ENCODE measurements around the gene RAPGEF2. TPM values are rescaled to one million over a fixed set of nuclear protein-coding genes. Genes with fewer than 3 reads are reported as not detected.
A peak's percentile ranks its signal among the peaks of the same experiment; 100 is the strongest.

RAPGEF2 gene
- total and polyA plus RNA-seq, 11 donors = 10.6 to 75.9 (median 51.2) TPM

DNA sequence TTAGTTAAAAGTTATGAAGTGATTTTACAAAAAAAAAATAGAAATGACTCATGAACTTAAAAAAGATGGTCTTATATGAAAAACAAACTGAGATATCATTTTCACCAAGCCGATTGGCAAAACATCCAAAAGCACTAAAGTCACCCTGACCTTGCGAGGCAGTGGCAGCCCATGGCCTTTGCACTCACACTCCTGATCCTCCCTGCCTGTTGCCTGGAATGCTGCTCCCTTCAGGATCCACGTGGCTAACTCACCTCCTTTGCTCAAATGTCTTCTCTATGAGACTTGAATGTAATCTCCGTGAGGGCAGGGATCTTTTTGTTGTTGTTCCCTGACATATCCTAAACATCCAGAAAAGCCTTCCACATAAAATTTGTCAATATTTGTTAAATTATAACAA, 106.4 kb downstream of the RAPGEF2 start:
- peak overlapping the region in 1 of 12 donors; percentile 4 for H3K27ac ChIP-seq
- no peaks in the 10 kb centered on the region for H3K9me3 ChIP-seq
- WGBS, 4 donors = 79 to 92% (median 86%) methylated on average over 4 of the region's 4 CpGs
- intact Hi-C loops (cut with DNase I) = loop anchor here in 7 of 10 donors (5.0 to 10.0 kb wide), 3 partner anchors 188 to 484 kb away; partner anchors contain the start of gene PPID (in 3 of the 7)
- H3K4me1 ChIP-seq = peaks cover 3 to 82% (median 38%) of the 10 kb centered on the region in 12 donors
- H3K27me3 ChIP-seq = no peaks in the 10 kb centered on the region
- DNase-seq = no peak
- peaks cover 0 to 4% (median 0%) of the 10 kb centered on the region in 9 donors for H3K36me3 ChIP-seq
- H3K4me3 ChIP-seq = no peak overlapping the region
- TF ChIP-seq, protein P1, sequence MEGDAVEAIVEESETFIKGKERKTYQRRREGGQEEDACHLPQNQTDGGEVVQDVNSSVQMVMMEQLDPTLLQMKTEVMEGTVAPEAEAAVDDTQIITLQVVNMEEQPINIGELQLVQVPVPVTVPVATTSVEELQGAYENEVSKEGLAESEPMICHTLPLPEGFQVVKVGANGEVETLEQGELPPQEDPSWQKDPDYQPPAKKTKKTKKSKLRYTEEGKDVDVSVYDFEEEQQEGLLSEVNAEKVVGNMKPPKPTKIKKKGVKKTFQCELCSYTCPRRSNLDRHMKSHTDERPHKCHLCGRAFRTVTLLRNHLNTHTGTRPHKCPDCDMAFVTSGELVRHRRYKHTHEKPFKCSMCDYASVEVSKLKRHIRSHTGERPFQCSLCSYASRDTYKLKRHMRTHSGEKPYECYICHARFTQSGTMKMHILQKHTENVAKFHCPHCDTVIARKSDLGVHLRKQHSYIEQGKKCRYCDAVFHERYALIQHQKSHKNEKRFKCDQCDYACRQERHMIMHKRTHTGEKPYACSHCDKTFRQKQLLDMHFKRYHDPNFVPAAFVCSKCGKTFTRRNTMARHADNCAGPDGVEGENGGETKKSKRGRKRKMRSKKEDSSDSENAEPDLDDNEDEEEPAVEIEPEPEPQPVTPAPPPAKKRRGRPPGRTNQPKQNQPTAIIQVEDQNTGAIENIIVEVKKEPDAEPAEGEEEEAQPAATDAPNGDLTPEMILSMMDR (IDR thresholded peaks at IDR 0.05) = no peak
- no peak for TF ChIP-seq POLR2A (IDR thresholded peaks at IDR 0.05)
- ATAC-seq = no peak

DNA sequence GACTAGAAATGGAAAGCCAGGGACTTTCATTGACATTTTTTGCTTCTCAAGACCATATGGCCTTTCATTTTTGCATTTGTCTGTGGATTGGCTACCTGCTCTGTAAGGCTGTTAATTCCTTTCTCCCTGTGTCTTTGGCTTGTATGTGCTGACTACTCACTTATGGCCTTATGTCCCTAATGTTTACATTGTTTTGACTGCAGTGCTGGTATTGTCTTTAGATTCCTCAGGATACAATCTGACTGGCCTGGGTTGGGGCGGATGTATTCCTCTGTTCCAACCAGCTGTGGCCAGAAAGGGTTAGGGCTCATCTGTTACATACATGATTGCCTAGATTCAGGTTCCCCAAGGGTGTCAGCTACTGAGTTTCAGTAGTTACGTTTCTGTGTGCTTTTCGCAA, 108.1 kb downstream of the RAPGEF2 start:
- intact Hi-C loops (cut with DNase I) = loop anchor here in 2 of 10 donors (10.0 kb wide), 2 partner anchors 114 to 486 kb away; partner anchors contain the start of gene PPID (in 1 of the 2)
- H3K27ac ChIP-seq = peak overlapping the region in 4 of 12 donors; percentile 9 to 75 (median 46)
- peaks cover 0 to 4% (median 0%) of the 10 kb centered on the region in 9 donors for H3K36me3 ChIP-seq
- H3K4me3 ChIP-seq = no peak overlapping the region
- DNase-seq (no peak), ATAC-seq (no peak)
- TF ChIP-seq, protein P1 (IDR thresholded peaks at IDR 0.05) = no peak
- no peak for TF ChIP-seq POLR2A (IDR thresholded peaks at IDR 0.05)
- 92 to 94% (median 93%) methylated on average over 3 of the region's 3 CpGs for WGBS, 4 donors
- no peaks in the 10 kb centered on the region for H3K27me3 ChIP-seq
- H3K4me1 ChIP-seq = peaks cover 3 to 82% (median 39%) of the 10 kb centered on the region in 12 donors
- H3K9me3 ChIP-seq = no peaks in the 10 kb centered on the region

DNA sequence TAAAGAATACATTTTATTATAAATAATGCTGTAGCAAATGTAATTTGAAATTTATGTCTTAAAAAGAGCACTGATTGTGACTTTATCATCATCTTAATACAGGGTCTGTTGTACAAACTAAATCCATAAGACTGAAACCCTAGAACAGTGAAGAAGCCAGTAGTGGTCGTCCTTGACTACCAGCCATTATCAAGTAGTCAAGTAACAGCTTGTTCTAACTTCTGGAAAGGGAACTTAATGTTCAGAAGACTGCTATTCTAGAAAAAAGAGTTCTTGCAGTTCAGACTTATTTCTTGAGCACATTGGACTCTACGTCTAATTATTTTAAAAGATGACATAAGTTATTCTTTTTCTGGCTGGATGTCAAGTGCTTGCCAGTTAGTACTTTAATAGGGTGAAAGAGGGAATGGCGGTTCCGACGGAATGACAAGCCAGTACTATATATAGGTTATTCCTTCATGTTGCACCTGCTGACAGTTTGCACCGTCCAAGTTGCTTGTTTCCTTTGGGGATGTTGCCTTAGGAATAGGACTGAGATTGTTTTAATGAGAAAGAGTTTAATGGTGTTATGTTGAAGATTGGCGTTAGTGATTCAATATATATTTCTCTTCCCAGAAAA, 109.9 kb downstream of the RAPGEF2 start:
- peak in 4 of 5 donors; percentile 38 to 54 (median 53) for DNase-seq
- intact Hi-C loops (cut with DNase I) = loop anchor here in 2 of 10 donors (10.0 kb wide), 2 partner anchors 112 to 488 kb away; partner anchors contain the start of gene PPID (in 1 of the 2)
- peaks cover 3 to 82% (median 45%) of the 10 kb centered on the region in 12 donors for H3K4me1 ChIP-seq

DNA sequence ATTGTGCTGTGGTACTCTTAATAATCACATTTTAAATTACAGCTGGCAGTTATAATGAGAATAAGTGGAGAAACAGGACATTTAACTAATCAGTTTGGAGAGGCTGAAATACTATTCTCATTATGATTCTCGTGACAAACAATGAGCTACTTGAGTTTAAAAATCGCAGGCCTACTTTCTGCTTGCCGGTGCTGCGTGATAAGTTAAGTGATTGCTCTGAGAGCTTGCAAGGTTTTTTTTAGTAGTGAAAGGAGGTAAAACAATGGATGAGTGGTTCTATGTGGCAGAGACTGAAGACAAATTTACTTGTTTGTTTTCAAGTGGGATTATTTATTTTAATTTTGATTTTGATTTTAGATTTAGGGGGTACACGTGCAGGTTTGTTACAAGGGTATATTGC, 114.0 kb downstream of the RAPGEF2 start:
- intact Hi-C loops (cut with DNase I) = loop anchor here in 2 of 10 donors (10.0 kb wide), 2 partner anchors 108 to 492 kb away; partner anchors contain the start of gene PPID (in 1 of the 2)
- WGBS, 4 donors = 31 to 39% (median 35%) methylated on average over 5 of the region's 5 CpGs
- no peak overlapping the region for H3K4me3 ChIP-seq
- peak overlapping the region in 8 of 12 donors; percentile 8 to 54 (median 28) for H3K27ac ChIP-seq
- no peaks in the 10 kb centered on the region for H3K36me3 ChIP-seq
- no peak for TF ChIP-seq POLR2A (IDR thresholded peaks at IDR 0.05)
- TF ChIP-seq, protein P1 (IDR thresholded peaks at IDR 0.05) = no peak
- DNase-seq (no peak), ATAC-seq (no peak)
- no peaks in the 10 kb centered on the region for H3K9me3 ChIP-seq
- peaks cover 0 to 79% (median 47%) of the 10 kb centered on the region in 12 donors for H3K4me1 ChIP-seq
- H3K27me3 ChIP-seq = no peaks in the 10 kb centered on the region

More for the DNA sequence above, 109.9 kb downstream of the RAPGEF2 start:
- peak; percentile 90 to 92 (median 92) for ATAC-seq
- H3K9me3 ChIP-seq = no peaks in the 10 kb centered on the region
- H3K27me3 ChIP-seq = no peaks in the 10 kb centered on the region
- peak overlapping the region; percentile 9 to 75 (median 68) for H3K27ac ChIP-seq
- peaks cover 0 to 4% (median 0%) of the 10 kb centered on the region in 9 donors for H3K36me3 ChIP-seq
- peak overlapping the region in 1 of 12 donors; percentile 1 for H3K4me3 ChIP-seq
- 31 to 34% (median 32%) methylated on average over 7 of the region's 7 CpGs for WGBS, 4 donors
- TF ChIP-seq, protein P1 (IDR thresholded peaks at IDR 0.05) = no peak
- TF ChIP-seq POLR2A (IDR thresholded peaks at IDR 0.05) = no peak
